ENCODE measurements around the gene ANKRD13D. TPM values are rescaled to one million over a fixed set of nuclear protein-coding genes. Genes with fewer than 3 reads are reported as not detected.

The ANKRD13D gene
- total RNA-seq, 2 donors from 2014 or later: 66.6 to 101 TPM

DNA sequence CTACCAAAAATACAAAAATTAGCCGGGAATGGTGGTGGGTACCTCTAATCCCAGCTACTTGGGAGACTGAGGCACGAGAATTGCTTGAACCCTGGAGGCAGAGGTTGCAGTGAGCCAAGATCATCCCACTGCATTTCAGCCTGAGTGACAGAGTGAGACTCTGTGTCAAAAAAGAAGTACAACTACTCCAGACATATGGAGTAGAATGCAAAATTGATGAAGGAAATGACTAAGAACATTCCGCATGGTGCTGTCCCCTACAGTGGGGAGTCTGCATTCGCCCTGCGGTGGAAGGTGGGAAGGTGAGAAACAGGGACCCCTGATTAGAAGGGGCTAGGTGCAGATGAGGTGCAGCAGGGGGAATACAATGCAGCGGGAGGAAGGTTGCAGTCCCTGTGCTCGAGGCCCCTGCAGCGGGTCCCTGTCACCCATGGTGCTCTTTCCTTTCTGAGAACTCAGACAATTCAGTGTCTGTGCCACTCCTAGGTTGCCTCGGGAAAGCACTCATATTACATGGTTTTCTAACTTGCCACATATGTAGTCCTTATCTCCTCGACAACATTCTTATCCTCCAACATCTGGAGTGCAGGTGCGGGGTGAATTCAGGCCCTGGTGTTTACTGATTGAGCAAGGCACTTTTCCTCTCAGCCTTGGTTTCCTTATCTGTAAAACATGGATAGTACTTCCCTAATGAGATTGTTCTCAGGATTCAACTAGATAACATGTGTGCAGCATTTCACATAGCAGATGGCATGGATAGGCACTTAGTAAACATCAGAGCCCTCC is 59.1 kb downstream of the ANKRD13D start:
- Histone ChIP-seq H3K4me3 (no peak overlapping the region), H3K27me3 (replicated peaks; ENCODE audit: insufficient read depth) (no peaks in the 10 kb centered on the region), H3K9me3 (no peaks in the 10 kb centered on the region), H3K36me3 (no peaks in the 10 kb centered on the region), H3K4me1 (ENCODE audit: control insufficient read depth in 1 of 2, low read depth in 2 of 2) (peaks cover 16 to 22% of the 10 kb centered on the region in 2 donors), H3K27ac (no peak overlapping the region)
- DNase-seq (ENCODE audit: low spot score) (no peak), ATAC-seq (ENCODE audit: insufficient number of reproducible peaks, low FRiP score, low read depth) (no peak)
- no peak for TF ChIP-seq CTCF (IDR thresholded peaks at IDR 0.05)

DNA sequence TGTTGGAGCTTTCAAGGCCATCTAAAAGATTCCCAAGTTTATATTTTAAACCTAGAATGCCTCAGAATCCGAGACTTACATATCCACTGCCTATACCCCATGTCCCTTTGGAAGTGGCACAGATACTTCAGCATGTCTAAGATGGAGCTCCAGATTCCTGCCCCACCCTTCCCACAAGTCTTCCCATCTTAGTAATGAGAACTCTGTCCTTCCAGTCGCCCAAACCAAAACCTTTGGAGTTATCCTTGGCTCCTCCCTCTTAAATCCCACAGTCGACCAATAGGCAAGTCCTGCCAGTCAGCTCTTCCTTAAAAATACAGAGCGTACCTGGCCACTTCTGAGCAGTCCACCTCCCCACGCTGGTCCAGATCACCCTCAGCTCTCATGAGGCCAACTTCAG is 59.9 kb downstream of the ANKRD13D start:
- Histone ChIP-seq H3K36me3 (no peaks in the 10 kb centered on the region), H3K4me1 (ENCODE audit: control insufficient read depth in 1 of 2, low read depth in 2 of 2) (peaks cover 19 to 23% of the 10 kb centered on the region in 2 donors), H3K9me3 (no peaks in the 10 kb centered on the region), H3K4me3 (no peak overlapping the region), H3K27me3 (replicated peaks; ENCODE audit: insufficient read depth) (no peaks in the 10 kb centered on the region), H3K27ac (no peak overlapping the region)
- ATAC-seq (ENCODE audit: insufficient number of reproducible peaks, low FRiP score, low read depth) (no peak), DNase-seq (ENCODE audit: low spot score) (no peak)
- TF ChIP-seq CTCF (IDR thresholded peaks at IDR 0.05): no peak

- no peaks in the 10 kb centered on the region for H3K36me3 ChIP-seq
- H3K27ac ChIP-seq: no peak overlapping the region
- H3K4me1 ChIP-seq (ENCODE audit: control insufficient read depth in 1 of 2, low read depth in 2 of 2): peaks cover 23 to 27% of the 10 kb centered on the region in 2 donors
- no peak for TF ChIP-seq CTCF (IDR thresholded peaks at IDR 0.05)
- ATAC-seq (ENCODE audit: insufficient number of reproducible peaks, low FRiP score, low read depth): no peak
- no peak overlapping the region for H3K4me3 ChIP-seq
- no peak for DNase-seq (ENCODE audit: low spot score)
- H3K9me3 ChIP-seq: no peaks in the 10 kb centered on the region
- H3K27me3 ChIP-seq (replicated peaks; ENCODE audit: insufficient read depth): no peaks in the 10 kb centered on the region
Measured at GRCh38 chr11:67349457-67349856, 60.4 kb downstream of the ANKRD13D start.

DNA sequence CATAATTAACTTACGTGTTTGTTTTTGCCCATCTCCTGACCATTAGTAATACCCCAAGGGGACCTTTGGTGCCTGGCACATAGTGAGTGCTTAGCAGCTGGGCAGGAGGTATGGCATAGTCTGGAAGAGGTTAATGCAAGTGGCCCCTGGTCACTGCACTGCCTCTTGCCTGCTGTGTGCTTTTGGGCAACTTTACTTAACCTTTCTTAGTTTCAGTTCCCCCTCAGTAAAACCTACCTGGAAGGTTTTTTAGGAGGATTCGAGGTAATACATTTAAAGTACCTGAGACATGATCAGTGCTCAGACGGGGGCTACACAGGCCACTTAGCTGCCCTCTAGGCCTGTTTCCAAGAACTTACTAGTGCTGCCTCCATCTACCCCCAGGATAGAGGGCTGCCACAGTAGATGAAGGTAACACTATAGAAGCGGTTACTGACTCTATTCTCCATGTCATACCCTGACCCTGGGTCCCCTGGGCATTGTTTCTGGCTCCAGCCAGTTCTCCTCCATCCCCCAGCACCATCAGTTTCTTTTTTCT is 60.9 kb downstream of the ANKRD13D start:
- Histone ChIP-seq H3K9me3 (no peaks in the 10 kb centered on the region), H3K4me1 (ENCODE audit: control insufficient read depth in 1 of 2, low read depth in 2 of 2) (peaks cover 27 to 33% of the 10 kb centered on the region in 2 donors), H3K27me3 (replicated peaks; ENCODE audit: insufficient read depth) (no peaks in the 10 kb centered on the region), H3K27ac (no peak overlapping the region), H3K4me3 (no peak overlapping the region), H3K36me3 (no peaks in the 10 kb centered on the region)
- no peak for ATAC-seq (ENCODE audit: insufficient number of reproducible peaks, low FRiP score, low read depth)
- DNase-seq (ENCODE audit: low spot score): no peak
- TF ChIP-seq CTCF (IDR thresholded peaks at IDR 0.05): no peak

DNA sequence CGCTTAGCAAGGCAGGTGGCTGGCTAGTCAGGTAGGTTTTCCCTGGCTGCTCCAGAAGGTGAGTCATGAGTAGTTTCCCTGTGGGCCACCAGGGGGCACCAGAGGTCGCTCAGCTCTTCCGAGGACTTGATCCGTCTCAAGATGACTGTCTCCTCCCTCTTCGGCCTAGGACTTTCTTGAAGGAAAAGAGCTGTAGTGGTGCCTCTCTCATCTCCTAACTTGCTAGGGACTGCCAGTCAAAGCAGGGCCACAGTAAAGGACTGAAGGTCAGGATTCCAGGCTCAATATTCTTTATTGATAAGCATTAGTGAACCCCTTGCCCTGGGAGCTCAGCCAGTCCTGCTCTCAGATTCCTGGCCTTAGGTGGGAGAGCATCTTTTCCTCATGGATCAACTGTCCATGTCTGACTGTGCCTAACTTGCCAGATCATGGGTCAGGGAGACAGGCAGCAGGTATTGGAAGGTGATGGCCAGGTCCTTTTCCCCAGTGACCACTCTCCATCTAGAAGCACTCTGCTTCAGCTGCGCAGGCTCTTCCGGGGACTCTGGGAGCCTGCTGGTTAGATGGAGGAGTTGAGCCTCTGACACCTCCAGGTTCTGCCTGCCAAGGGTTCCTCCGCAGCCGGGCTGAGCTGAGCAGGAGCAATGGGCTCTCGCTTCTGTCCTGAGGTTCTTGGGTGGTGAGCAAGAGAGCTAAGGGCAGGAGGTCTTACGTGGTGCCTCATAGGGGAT is 62.3 kb downstream of the ANKRD13D start:
- no peaks in the 10 kb centered on the region for H3K36me3 ChIP-seq
- TF ChIP-seq CTCF (IDR thresholded peaks at IDR 0.05): peak; percentile 95
- peak overlapping the region; percentile 99 to 100 for H3K27ac ChIP-seq
- DNase-seq (ENCODE audit: low spot score): no peak
- H3K4me1 ChIP-seq (ENCODE audit: control insufficient read depth in 1 of 2, low read depth in 2 of 2): peaks cover 40 to 47% of the 10 kb centered on the region in 2 donors
- peak overlapping the region; percentile 89 for H3K4me3 ChIP-seq
- no peaks in the 10 kb centered on the region for H3K27me3 ChIP-seq (replicated peaks; ENCODE audit: insufficient read depth)
- ATAC-seq (ENCODE audit: insufficient number of reproducible peaks, low FRiP score, low read depth): peak; percentile 24
- no peaks in the 10 kb centered on the region for H3K9me3 ChIP-seq

Data from thoracic aorta (tissue), 2 donors.